GM12878 (cell line): ENCODE results near the gene GRHL1. TPM values are rescaled to one million over a fixed set of nuclear protein-coding genes. Genes with fewer than 3 reads are reported as not detected.

Source experiments
- ATAC-seq: fragments of 200-7000 bp; cut with Tn5 transposase; 3 replicates; pipeline ENCODE4 v1.9.1; 2020; ENCODE audit warnings: mild to moderate bottlenecking, moderate library complexity
- BruUV-seq: library from RNA; stranded (reverse); fragments of 400-500 nt; replicated peaks from 2 replicates; lab custom pipeline; 2021; lab: Mats Ljungman, UMichigan
- CTCF ChIA-PET: fragments of 300-600 bp; sonication (Branson Sonifier 250); formaldehyde crosslinking; extraction: SDS; loops from one replicate; lab custom pipeline; 2021; ENCODE audit warnings: inconsistent platforms; lab: Yijun Ruan, JAX
- POLR2A ChIA-PET: fragments of 350-600 bp; formaldehyde crosslinking; extraction: SDS; loops from one replicate; lab custom pipeline; 2021; ENCODE audit warnings: inconsistent platforms; lab: Charles Lee
- RAD21 ChIA-PET: fragments of 300-600 bp; sonication (Branson Sonifier 250); formaldehyde crosslinking; loops from one replicate; lab custom pipeline; 2023; ENCODE audit warnings: antibody characterized with exemption; ENCODE audit not compliant: unreplicated experiment; lab: Charles Lee
- SMC1A ChIA-PET: fragments of 300-600 bp; sonication (Branson Sonifier 250); formaldehyde crosslinking; loops from one replicate; lab custom pipeline; 2023; ENCODE audit not compliant: unreplicated experiment, uncharacterized antibody; lab: Charles Lee
- DNase-seq: peaks from one replicate; pipeline ENCODE4 v3.0.0-alpha.2; 2011; ENCODE audit warnings: low read depth, low spot score
- FAIRE-seq: peaks from 3 replicates; lab custom pipeline; 2011; peaks lifted over from hg19 to GRCh38; lab: Jason Lieb, UNC
- H2AFZ ChIP-seq: 2 replicates; pipeline ENCODE4 v1.6.0; 2011; ENCODE audit warnings: low read depth, low read length, control low read depth; ENCODE audit not compliant: control insufficient read depth
- H3K27ac ChIP-seq: 2 replicates; pipeline ENCODE4 v1.5.1; 2011; ENCODE audit warnings: control low read depth; ENCODE audit not compliant: control insufficient read depth, insufficient read depth
- H3K27me3 ChIP-seq, 2 experiments: replicated peaks in 1 of 2; 2 replicates each; pipeline versions ENCODE4 v1.6.0 to v1.6.1; 2011; ENCODE audit warnings: low read length in 1 of 2; ENCODE audit not compliant: control insufficient read depth in 2 of 2, insufficient read depth in 2 of 2
- H3K36me3 ChIP-seq, 2 experiments: 2 replicates each; pipeline ENCODE4 v1.5.1; 2011; ENCODE audit warnings: low read length in 1 of 2; ENCODE audit not compliant: control insufficient read depth in 2 of 2, insufficient read depth in 2 of 2
- H3K4me1 ChIP-seq: 2 replicates; pipeline ENCODE4 v1.6.1; 2011; ENCODE audit warnings: mild to moderate bottlenecking, low read length, moderate library complexity, mixed read lengths; ENCODE audit not compliant: control insufficient read depth, insufficient read depth
- H3K4me2 ChIP-seq: 2 replicates; pipeline ENCODE4 v1.6.0; 2011; ENCODE audit warnings: control low read depth; ENCODE audit not compliant: control insufficient read depth, insufficient read depth
- H3K4me3 ChIP-seq: fragments of 200-600 bp; sonication (generic); 2 replicates; pipeline ENCODE4 v1.5.1; 2016
- H3K79me2 ChIP-seq: 2 replicates; pipeline ENCODE4 v1.6.0; 2011; ENCODE audit warnings: low read length; ENCODE audit not compliant: control insufficient read depth, insufficient read depth
- H3K9ac ChIP-seq: 2 replicates; pipeline ENCODE4 v1.8.0; 2011; ENCODE audit warnings: low read length, control low read depth, mixed read lengths; ENCODE audit not compliant: control insufficient read depth, insufficient read depth
- H3K9me3 ChIP-seq: replicated peaks from 3 replicates; pipeline ENCODE4 v1.5.1; 2011; ENCODE audit warnings: mild to moderate bottlenecking, low read length; ENCODE audit not compliant: control insufficient read depth, insufficient read depth
- H4K20me1 ChIP-seq: 2 replicates; pipeline ENCODE4 v1.6.0; 2011; ENCODE audit not compliant: control insufficient read depth, insufficient read depth
- BHLHE40 ChIP-seq, 2 experiments: fragments of 450-650 bp in 1 of 2; IDR thresholded peaks; 2 replicates each; pipeline ENCODE4 v1.6.1; 2011 to 2017; ENCODE audit warnings: low read depth in 2 of 2, borderline replicate concordance in 1 of 2, improper control_type of control experiment in 1 of 2, low read length in 1 of 2, mild to moderate bottlenecking in 1 of 2
- CEBPB ChIP-seq, 2 experiments: fragments of 150-350 bp in 1 of 2; IDR thresholded peaks; 2 replicates each; pipeline ENCODE4 v1.6.1; 2012 to 2014; ENCODE audit warnings: low read depth in 2 of 2, low read length in 2 of 2, borderline replicate concordance in 1 of 2, inconsistent platforms in 1 of 2
- WGBS: methylation state at CpG from one replicate; pipeline ENCODE4 v1.1.6; 2016; ENCODE audit warnings: low lambda C conversion rate; ENCODE audit not compliant: insufficient replicate concordance, insufficient coverage; ENCODE audit errors: missing lambda C conversion rate; 5-methylcytosine and 5-hydroxymethylcytosine counted together
- in situ Hi-C: fragments of 300-500 bp; cut with MboI; formaldehyde crosslinking; loops from 9 replicates; pipeline ENCODE4 v1.14.3; 2018; ENCODE audit warnings: mixed read lengths
- intact Hi-C: fragments of 100-400 bp; cut with micrococcal nuclease; formaldehyde crosslinking; loops from one replicate; pipeline ENCODE4 v1.14.2; 2022; ENCODE audit not compliant: unreplicated experiment
- polyA plus RNA-seq, 11 experiments: library from polyadenylated mRNA; depleted of rRNA in 4 of 11; unstranded in 6 of 11; stranded (reverse) in 5 of 11; fragments of >200 nt; fragmentation: Nextera tagmentation in 4 of 11; fragmentation: Illumina TruSeq in 1 of 11; extraction: Ambion mirVana in 4 of 11; extraction: Trizol in 1 of 11; gene quantifications; 1 replicate in 1 of 11; 2 replicates in 10 of 11; pipeline versions ENCODE4 v1.2.1 to v1.2.3, GENCODE V29; 2011 to 2016; ENCODE audit warnings: inconsistent platforms in 2 of 11, missing spikeins in 2 of 11, low read depth in 1 of 11
- total RNA-seq, 4 experiments: library from RNA; depleted of rRNA in 3 of 4; stranded (reverse); fragments of >200 nt in 3 of 4; fragmentation: Illumina TruSeq in 1 of 4; extraction: Trizol in 1 of 4; gene quantifications; 2 replicates each; pipeline versions ENCODE4 v1.2.1 to v1.2.3, GENCODE V29; 2013 to 2021
- TF ChIP-seq, protein P1 (sequence below): fragments of 450-650 bp; IDR thresholded peaks from 2 replicates; pipeline ENCODE4 v1.6.1; 2017; ENCODE audit warnings: low read depth, mild to moderate bottlenecking, moderate library complexity
- TF ChIP-seq, protein P2 (sequence below), 3 experiments: IDR thresholded peaks in 2 of 3; conservative IDR thresholded peaks in 1 of 3; 2 replicates each; pipeline ENCODE4 v1.5.1; 2011; ENCODE audit warnings: low read depth in 3 of 3, low read length in 3 of 3, mild to moderate bottlenecking in 3 of 3, control low read depth in 2 of 3, moderate library complexity in 2 of 3, inconsistent platforms in 1 of 3, mixed read lengths in 1 of 3; ENCODE audit not compliant: control insufficient read depth in 2 of 3, insufficient read depth in 1 of 3; ENCODE audit errors: extremely low read depth in 1 of 3
- TF ChIP-seq, protein P3 (sequence below): IDR thresholded peaks from 2 replicates; pipeline ENCODE4 v1.6.1; 2012; ENCODE audit warnings: mild to moderate bottlenecking, low read depth, low read length

GRHL1 gene
- total and polyA plus RNA-seq, 10 of the 15 experiments (the other 5 are each of a cell fraction or from before 2014, with no cell fraction given) = 0.09 to 0.81 (median 0.28) TPM; not detected in 1

DNA sequence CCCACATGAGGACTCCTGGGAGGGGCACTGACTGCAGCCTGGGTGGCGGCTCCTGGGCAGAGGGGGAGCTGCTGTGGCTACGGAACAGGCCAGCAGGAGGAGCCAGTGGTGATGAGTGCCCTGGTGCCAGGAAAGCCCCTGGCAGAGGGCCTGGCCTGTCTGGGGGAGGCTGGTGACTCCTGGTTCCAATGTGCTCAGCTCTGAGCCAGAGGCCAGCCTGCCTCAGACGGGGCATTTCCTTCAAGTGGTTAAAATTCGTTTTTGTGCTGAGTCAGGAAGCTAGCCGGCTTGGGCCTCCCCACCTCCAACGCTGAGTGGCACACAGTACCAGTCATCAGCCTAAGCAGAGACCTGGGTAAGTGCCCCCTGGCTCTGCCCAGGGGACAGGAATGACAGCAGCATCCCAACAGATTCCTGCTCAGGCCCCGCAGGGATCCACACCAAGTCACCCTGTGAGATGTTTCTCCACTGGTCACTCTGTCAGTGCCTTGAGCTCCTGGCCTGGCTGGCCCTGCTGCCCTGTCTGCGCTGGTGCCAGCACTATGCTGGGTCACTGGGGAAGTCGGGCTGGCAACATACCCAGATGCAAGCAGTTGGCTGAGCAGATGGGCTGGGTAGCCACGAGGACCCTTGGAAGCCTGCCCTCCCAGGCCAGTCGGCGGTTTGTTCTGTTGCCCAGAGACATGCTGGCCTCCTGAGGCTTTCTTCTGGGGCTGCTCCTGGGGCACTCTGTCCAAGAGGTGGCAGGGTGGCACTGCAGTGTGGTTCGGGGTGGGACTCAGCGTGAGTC is 84.8 kb downstream of the GRHL1 start:
- Histone ChIP-seq H3K4me1 (no peaks in the 10 kb centered on the region), H3K4me3 (no peak overlapping the region), H4K20me1 (no peaks in the 10 kb centered on the region), H3K79me2 (no peaks in the 10 kb centered on the region), H3K27me3 (peaks cover 0 to 3% of the 10 kb centered on the region in 2 experiments; a peak in 1 of 4 replicates), H3K9me3 (no peaks in the 10 kb centered on the region), H2AFZ (no peak overlapping the region), H3K36me3 (no peaks in the 10 kb centered on the region), H3K9ac (no peak overlapping the region), H3K27ac (no peak overlapping the region), H3K4me2 (no peak overlapping the region)
- ATAC-seq = peak; percentile 94
- intact Hi-C loops = no loop called here
- in situ Hi-C loops = no loop called here
- CTCF ChIA-PET = interaction anchor here (0.6 to 6.9 kb wide), 7 partner anchors 11 to 384 kb away, joined by 3 to 45 read pairs (median 3); no protein-coding TSS in a partner anchor
- WGBS = 43% methylated on average over 14 of the region's 14 CpGs
- DNase-seq = no peak
- POLR2A ChIA-PET = no interaction called here
- RAD21 ChIA-PET = interaction anchor here (0.6 to 1.7 kb wide), 4 partner anchors 11 to 222 kb away, joined by 3 to 6 read pairs (median 4); no protein-coding TSS in a partner anchor
- SMC1A ChIA-PET = interaction anchor here (0.6 to 3.0 kb wide), 3 partner anchors 11 to 138 kb away, joined by 3 to 11 read pairs (median 4); no protein-coding TSS in a partner anchor
- no peak for FAIRE-seq
- TF ChIP-seq, protein P1, sequence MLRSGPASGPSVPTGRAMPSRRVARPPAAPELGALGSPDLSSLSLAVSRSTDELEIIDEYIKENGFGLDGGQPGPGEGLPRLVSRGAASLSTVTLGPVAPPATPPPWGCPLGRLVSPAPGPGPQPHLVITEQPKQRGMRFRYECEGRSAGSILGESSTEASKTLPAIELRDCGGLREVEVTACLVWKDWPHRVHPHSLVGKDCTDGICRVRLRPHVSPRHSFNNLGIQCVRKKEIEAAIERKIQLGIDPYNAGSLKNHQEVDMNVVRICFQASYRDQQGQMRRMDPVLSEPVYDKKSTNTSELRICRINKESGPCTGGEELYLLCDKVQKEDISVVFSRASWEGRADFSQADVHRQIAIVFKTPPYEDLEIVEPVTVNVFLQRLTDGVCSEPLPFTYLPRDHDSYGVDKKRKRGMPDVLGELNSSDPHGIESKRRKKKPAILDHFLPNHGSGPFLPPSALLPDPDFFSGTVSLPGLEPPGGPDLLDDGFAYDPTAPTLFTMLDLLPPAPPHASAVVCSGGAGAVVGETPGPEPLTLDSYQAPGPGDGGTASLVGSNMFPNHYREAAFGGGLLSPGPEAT = 0 out of 2 replicates have a peak, but pooled peaks have one; percentile 20
- TF ChIP-seq CEBPB (IDR thresholded peaks at IDR 0.05; ENCODE audit: borderline replicate concordance in 1 of 2, low read depth in 2 of 2, low read length in 2 of 2) (no peak), BHLHE40 (IDR thresholded peaks at IDR 0.05; ENCODE audit: borderline replicate concordance in 1 of 2, low read depth in 2 of 2, low read length in 1 of 2) (no peak)
- TF ChIP-seq, protein P2, sequence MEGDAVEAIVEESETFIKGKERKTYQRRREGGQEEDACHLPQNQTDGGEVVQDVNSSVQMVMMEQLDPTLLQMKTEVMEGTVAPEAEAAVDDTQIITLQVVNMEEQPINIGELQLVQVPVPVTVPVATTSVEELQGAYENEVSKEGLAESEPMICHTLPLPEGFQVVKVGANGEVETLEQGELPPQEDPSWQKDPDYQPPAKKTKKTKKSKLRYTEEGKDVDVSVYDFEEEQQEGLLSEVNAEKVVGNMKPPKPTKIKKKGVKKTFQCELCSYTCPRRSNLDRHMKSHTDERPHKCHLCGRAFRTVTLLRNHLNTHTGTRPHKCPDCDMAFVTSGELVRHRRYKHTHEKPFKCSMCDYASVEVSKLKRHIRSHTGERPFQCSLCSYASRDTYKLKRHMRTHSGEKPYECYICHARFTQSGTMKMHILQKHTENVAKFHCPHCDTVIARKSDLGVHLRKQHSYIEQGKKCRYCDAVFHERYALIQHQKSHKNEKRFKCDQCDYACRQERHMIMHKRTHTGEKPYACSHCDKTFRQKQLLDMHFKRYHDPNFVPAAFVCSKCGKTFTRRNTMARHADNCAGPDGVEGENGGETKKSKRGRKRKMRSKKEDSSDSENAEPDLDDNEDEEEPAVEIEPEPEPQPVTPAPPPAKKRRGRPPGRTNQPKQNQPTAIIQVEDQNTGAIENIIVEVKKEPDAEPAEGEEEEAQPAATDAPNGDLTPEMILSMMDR (IDR thresholded peaks at IDR 0.05 in 2 of 3, conservative IDR thresholded peaks at IDR 0.05 in 1 of 3; ENCODE audit: control insufficient read depth in 2 of 3, extremely low read depth in 1 of 3, insufficient read depth in 1 of 3, low read depth in 3 of 3, low read length in 3 of 3) = peak in 2 of 3 experiments; percentile 28 to 37; a peak in 3 of 6 replicates
- TF ChIP-seq, protein P3, sequence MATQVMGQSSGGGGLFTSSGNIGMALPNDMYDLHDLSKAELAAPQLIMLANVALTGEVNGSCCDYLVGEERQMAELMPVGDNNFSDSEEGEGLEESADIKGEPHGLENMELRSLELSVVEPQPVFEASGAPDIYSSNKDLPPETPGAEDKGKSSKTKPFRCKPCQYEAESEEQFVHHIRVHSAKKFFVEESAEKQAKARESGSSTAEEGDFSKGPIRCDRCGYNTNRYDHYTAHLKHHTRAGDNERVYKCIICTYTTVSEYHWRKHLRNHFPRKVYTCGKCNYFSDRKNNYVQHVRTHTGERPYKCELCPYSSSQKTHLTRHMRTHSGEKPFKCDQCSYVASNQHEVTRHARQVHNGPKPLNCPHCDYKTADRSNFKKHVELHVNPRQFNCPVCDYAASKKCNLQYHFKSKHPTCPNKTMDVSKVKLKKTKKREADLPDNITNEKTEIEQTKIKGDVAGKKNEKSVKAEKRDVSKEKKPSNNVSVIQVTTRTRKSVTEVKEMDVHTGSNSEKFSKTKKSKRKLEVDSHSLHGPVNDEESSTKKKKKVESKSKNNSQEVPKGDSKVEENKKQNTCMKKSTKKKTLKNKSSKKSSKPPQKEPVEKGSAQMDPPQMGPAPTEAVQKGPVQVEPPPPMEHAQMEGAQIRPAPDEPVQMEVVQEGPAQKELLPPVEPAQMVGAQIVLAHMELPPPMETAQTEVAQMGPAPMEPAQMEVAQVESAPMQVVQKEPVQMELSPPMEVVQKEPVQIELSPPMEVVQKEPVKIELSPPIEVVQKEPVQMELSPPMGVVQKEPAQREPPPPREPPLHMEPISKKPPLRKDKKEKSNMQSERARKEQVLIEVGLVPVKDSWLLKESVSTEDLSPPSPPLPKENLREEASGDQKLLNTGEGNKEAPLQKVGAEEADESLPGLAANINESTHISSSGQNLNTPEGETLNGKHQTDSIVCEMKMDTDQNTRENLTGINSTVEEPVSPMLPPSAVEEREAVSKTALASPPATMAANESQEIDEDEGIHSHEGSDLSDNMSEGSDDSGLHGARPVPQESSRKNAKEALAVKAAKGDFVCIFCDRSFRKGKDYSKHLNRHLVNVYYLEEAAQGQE = no peak
- BruUV-seq = no TSS peak
